Stimulated activated CD8-positive, alpha-beta memory T cell treated with anti-CD3 and anti-CD28 coated beads, Interleukin-7, amount 100 ng/mL, for 4 hours (primary cell): Measurements from ENCODE around the gene FANCE.
A peak's percentile ranks its signal among the peaks of the same experiment; 100 is the strongest.
"Not testable (repeated sequence)": the region's sequence is repeated elsewhere in the genome, so short reads cannot be mapped to it uniquely, and the experiment has no call there.

Experiments
- DNase-seq, 2 donors: peaks; one replicate each; pipeline ENCODE4 v3.0.0-alpha.2; 2020; ENCODE audit warnings: low read depth in 2 of 2

FANCE gene

DNA sequence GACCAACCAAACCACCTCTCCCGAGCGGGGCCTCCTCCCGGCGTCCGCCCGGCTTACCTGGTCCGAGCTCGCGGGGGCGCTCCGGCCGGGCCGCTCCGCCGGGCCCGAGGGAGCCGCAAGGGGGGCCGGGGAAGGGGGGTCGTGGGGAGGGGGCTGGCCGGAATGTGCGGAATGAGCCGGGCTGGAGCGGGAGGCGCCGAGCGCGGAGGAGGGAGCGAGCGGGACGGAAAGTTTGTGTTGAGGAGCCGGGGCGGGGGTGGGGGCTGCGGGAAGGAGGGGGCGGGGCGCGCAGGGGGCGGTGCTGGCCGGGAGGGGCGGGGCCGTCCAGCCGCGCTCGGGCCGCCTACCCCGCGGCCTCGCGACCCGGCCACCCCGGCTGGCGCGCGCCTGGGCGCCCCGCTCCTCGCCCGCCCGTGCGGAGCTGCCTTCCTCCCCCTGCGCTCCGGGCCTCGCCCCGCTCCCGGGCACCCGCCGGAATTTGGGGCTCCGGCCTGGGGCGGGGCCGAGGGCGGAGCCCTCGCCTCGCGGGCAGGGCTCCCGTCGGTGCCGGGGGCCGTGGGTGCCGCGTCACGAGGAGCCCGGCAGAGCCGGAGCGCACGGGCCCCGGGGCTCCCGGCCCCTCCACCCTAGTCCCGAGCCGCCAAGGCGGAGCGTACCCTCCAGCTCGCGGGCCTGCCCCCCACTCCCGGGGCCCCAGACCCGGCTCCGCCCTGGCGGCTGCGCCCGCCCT is 44.9 kb downstream of the FANCE start, which contains the start of gene TEAD3:
TSS of gene TEAD3 (minus strand) at position 239 of the 730 bp plus-strand sequence.
- peak in 1 of 2 donors; percentile 52 for DNase-seq

DNA sequence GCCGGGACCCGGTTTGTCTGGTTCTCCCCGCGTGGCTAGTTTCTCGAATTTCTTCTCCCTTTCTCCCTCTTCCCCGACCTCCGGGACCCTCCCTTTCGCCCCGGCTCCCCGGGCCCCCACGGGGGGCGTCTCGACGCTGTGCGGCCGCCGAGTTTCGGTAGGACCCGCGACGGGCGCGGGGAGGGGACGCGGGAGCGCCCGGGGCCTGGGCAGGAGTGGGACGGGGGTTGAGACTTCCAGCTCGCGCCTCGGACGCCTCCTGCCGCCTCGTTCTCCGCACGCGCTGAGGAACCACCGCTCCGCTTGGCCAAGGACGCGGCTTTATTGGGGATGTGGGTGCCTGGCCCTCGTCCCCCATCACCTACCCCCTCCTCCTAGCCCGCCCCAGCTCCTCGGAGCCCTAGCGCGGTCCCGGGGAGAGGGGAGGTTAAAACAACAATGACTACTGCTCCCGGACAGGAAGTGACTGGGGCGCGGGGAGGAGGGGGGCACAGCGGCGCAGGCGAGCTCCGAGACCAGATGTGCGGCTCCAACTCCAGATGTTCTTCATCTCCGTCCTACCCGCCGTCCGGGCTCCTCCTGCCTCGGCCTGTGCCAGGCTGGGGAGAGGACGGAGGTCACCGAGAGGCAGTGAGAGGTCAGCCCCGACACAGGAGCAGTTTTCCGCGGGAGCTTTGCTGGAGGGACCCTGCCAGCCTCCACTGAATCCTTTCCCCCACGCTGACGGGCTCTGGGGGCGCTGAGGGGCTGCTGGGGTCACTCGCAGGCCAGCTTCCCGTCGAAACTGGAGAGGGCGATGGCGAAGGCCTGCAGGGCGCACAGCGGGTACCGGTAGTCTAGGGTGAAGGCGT is 45.7 kb downstream of the FANCE start:
- peak in 1 of 2 donors; percentile 26 for DNase-seq

DNA sequence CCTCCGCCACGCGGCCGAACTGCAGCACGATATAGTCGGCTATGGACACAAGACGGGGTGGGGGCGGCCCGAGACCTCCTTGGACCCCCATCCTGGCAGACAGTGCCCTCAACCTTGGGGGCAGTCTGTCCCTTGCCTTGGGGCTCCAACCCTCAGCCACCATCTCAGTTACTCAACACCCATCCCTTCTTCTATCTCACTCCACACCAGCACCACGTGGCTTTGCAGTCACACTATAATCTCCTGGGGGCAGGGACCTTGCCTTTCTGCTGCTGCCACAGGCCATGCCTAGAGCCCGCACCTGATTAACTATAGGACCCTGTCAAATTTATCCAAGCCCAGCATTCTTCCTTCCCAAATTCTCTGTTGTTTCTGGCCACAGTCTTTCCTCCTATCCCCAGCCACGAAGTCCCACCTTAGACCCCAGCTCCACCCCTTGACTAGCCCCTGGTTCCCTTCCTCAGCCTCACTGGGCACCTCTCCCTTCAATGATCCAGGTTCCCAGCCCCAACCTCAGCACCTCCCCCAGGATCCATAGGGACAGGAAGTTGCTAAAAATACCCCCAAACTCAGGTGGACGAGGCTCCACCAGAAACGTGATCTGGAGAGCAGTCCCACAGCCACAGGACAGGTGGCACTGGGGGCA is 46.4 kb downstream of the FANCE start:
- DNase-seq, result no peak

DNA sequence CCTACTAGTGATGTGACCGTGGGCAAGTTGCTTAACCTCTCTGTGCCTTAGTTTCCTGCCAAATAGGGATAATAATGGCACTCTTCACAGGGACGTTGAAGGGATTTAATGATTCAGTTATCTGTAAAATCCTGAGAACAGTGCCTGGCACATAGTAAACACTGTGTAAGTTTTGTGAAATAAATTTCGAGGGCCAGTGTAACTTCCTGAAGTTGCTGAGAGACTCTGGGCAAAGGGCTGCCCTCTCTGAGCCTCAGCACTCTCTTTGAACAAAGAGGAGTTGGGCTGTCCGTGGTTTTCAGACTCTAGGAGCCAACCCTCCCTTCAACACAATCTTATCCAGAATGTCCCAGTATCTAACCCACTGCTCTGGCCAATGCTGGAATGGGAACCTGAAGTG is 47.2 kb downstream of the FANCE start:
- no peak for DNase-seq

DNA sequence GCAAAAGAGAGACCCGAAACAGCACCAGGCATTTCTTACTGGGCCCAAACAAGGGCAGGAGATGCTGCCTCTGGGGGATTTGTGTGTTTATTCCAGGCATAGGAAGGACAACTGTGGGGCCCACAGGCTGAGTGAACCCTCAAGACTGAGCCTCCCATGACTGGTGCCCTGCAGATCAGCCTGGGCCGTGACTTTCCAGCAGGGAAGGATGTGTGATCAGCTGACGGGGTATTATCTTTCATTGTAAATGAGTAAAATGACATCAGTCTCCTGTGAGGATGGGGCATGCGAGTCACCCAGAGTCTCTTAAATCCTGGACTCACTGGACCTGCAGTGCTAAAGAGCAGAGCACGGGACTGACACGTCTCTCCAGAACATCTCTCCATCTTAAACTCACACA is 48.6 kb downstream of the FANCE start:
- DNase-seq, result no peak

DNA sequence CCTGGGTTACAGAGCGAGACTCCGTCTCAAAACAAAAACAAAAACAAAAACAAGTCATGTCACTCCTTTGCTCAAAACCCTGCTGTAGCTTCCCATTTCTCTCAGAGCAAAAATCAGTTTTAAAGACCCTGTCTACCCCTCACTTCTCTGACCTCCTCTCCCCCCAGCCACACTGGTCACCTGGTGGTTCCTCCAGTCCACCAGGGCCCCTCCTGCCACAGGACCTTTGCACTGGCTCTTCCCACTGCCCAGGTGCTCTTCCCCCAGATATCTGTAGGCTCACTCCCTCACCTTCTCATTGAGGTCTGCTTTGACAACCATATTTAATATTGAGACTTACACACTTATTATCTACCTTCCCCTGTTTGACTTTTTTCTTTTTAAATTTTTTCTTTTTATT is 49.6 kb downstream of the FANCE start:
- no peak for DNase-seq

DNA sequence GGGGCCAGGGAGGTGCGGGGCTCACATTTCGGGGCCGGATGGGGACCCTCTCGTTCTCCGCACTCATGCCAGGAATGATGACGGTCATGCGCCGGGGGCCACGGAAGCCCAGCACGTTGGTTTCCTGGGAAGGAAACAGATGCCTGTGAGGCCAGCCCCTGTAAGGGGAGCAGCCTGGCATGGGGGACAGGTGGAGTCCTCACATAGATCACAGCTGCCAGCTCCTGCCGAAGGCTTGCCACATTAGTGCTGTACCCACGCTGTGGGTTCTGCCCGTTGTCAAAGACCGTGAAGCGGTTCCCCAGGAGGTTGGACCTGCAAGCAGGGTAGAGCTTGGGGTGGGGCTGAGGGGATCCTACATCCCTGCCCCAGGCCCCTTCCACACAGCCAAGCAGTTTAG is 51.4 kb downstream of the FANCE start:
- no peak for DNase-seq

DNA sequence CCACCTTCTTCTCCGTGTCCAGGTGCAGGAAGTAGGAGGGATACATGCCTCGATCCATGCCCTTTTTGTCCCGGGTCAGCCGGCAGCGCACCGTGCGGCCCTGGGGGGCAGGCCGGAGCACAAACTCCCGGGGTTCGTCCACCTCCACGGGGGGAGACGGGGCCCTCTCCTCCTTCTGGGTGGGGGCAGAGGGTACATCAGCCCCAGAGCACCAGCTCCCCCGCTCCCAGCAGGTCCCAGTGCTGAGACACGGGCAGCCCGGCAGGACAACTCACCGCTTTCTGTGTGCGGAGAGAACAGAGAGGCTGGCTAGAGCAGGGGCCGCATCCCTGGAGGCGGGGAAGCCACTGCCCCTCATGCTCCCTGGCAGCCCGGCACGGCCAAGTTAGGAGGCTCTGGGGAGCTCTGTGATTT is 53.9 kb downstream of the FANCE start:
- DNase-seq, result no peak

- no peak for DNase-seq
These were observed 54.4 kb downstream of the FANCE start for GRCh38 chr6:35506536-35506935.

DNA sequence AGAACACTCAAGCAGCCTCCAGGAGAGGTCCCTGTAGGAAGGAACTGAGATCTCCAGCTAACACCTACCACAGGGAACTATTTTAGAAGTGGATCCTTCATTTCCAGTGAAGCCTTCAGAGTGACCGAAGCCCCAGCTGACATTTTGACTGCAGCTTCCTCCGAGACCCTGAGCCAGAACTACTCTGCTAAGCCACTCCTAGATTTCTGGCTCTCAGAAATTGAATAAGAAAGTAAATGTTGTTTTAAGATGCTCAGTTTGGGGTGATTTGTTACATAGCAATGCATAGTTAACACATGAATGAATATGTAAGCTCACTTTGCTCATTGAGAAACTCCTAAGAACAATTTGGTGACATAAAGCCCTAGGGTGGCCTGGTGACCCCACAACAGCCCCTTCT is 55.1 kb downstream of the FANCE start:
- no peak for DNase-seq

GRCh38 chr6:35508027-35508426 is 55.9 kb downstream of the FANCE start:
- no peak for DNase-seq

DNA sequence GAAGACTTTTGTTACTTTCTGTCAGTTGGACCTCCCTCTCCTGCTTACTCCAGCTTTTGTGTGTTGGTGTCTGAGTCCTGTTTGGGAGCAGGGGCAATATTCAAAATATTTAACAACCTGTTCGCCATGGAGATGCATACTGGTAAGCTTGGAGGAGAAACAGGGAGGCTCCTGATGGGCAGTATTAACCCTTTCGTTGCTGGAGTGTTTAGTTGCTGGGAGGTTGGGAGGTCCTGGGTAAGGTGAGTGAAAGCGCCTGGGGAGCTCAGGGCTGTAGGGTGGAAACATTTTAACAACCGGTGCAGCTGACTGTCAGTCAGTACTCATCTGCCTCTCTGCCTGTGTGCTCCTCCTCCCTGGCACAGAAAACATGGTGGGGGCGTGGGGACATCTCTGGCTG is 56.4 kb downstream of the FANCE start:
- no peak for DNase-seq

DNA sequence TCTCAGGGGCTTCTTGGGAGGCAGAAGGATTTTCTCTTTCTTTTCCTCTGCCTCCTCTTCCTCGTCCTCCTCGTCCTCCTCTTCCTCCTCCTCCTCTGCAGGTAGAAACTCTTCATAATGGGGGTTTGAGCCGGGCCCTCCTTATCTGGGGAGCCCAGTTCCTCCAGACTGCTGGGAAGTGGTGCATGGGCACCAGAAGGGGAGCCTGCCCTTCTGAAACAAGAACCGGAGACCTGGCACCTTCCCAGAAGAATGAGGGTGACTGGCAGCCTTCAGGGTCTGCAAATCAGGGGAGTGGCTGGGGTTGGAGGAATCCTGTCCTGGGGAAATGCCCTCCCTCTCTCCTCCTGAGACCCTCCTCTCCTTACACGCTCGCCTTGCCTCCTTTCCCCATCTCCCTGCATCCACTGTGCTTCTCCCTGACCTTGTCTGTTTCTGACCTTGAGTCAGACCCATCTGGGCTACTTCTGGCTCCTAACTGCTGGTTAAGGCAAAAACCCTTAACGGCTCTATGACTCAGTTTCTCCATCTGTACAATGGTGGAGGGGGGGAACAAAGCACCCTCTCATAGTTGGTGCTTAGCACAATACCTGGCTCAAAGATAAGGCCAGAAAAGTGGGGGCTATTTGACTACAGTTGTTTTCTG is 58.9 kb downstream of the FANCE start:
- DNase-seq, result no peak

DNA sequence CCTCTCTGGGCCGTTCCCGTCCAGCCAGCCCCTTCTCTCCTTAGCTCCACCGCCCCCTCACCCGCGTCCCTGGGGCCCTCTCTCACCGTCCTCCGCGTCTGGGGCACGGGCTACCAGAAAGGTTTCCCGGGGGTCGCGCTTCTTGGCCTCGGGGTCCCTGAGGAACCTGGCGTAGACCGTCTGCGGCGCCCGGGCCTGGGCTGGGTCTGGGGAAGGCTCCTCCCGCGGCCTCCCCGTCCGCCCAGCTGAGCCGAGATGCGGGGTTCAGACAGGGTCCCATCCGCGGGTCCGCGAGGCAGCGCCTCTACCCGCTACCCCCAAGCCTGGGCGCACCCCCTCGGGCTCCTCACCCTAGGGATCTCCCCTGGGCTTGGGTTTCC is 59.4 kb downstream of the FANCE start:
- no peak for DNase-seq

GRCh38 chr6:35512006-35512405 is 59.9 kb downstream of the FANCE start:
- no peak for DNase-seq

DNA sequence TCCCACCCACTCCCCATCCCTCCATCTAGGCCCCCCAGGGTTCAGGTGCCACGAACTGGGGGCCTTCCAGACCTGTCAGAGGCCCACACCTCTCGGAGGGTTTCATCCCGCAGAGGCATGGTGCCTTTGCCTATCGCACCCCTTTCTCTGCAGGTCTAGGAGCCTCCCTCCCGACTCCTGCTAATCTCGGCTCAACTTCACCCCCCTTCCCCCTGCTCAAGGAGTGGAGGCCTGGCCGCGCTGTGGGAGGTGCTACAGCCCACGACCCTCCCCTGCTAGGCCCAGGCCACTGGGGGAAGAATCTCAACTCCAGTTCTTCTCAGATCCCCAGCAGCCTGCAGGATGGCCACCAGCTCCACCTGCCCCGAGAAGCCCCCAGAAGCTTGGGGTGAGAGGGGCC is 60.6 kb downstream of the FANCE start, which contains the start of gene TULP1:
TSS of gene TULP1 (minus strand) at position 157 of the 400 bp plus-strand sequence. CDS start at position 119, 38 bp downstream.
- no peak for DNase-seq

GRCh38 chr6:35514587-35514986 is 62.4 kb downstream of the FANCE start:
- no peak for DNase-seq

DNA sequence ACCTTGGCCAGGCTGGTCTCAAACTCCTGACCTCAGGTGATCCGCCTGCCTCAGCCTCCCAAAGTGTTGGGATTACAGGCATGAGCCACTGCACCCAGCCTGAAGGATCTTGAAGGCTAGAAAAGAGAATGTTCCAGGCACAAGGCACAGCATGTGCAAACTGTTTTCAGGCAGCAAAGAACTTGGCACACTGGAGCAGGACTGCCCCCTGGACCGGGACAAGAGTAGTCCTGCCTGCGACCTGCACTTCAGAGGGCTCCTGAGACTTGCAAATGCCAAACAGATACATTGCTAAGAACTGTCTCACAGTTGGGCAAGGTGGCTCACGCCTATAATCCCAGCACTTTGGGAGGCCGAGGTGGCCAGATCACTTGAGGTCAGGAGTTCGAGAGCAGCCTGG is 63.8 kb downstream of the FANCE start:
- not testable (repeated sequence) for DNase-seq
